Measurements from ENCODE around the gene RNF144B. TPM values are rescaled to one million over a fixed set of nuclear protein-coding genes. Genes with fewer than 3 reads are reported as not detected.
A peak's percentile ranks its signal among the peaks of the same experiment; 100 is the strongest.

Gene RNF144B
- total and polyA plus RNA-seq, 2 donors (not counting 1 experiment from before 2014, with no cell fraction given): 3.0 to 17.0 TPM

DNA sequence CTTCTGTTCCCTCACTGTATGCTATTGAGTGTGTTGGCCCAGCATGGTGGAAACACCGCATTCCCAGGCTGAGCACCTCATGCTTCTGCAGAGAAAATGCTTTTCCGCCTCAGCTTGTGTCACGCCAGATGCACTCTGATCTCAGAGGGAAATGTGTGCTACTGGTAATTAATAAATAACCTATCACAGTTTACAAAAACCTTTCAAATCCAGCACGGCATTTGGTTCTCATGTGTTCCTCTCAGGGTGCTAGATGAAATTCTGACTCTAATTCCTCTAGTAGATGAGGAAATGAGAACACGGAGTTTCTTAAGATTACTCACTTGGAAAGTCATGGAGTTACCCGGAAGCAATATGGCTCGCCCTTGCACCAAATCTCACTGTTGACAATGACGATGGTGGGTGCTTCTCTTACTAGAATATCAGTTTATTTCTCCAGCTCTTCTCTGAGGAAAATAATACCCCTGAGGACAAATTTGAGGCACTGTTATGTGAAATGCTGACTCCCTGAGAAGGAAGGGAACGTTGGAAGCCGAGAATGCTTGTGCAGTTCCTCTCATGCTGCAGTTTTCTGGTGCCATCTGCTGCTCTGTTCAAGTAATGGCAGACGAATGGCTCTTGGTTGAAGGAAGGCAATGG, 116.6 kb downstream of the RNF144B start:
- 30% methylated on average over 5 of the region's 11 CpGs for WGBS (ENCODE audit: insufficient coverage)
- Histone ChIP-seq H3K9me3 (ENCODE audit: control extremely low read depth in 1 of 3, control insufficient read depth in 2 of 3, insufficient read depth in 1 of 3, low read length in 2 of 3) (peaks cover 0 to 6% (median 0%) of the 10 kb centered on the region in 3 donors), H4K20me1 (ENCODE audit: control insufficient read depth, insufficient read depth, low read length, poor library complexity, severe bottlenecking) (no peaks in the 10 kb centered on the region), H3K9ac (ENCODE audit: low read length) (peak overlapping the region; percentile 38), H3K79me2 (ENCODE audit: control insufficient read depth, insufficient read depth, low read length) (no peaks in the 10 kb centered on the region), H2AFZ (ENCODE audit: insufficient read depth, low read depth, low read length, poor library complexity, severe bottlenecking) (peak overlapping the region; percentile 64), H3K4me3 (ENCODE audit: control extremely low read depth in 1 of 5, extremely low read depth in 1 of 5, insufficient read depth in 1 of 5, low read depth in 2 of 5, low read length in 4 of 5) (peak overlapping the region in 3 of 5 experiments; percentile 22 to 41 (median 40)), H3K36me3 (replicated peaks in 1 of 2; ENCODE audit: control extremely low read depth in 1 of 2, control insufficient read depth in 1 of 2, extremely low read depth in 1 of 2, insufficient read depth in 2 of 2, low read length in 1 of 2) (no peaks in the 10 kb centered on the region), H3K4me1 (ENCODE audit: control insufficient read depth in 2 of 2, insufficient read depth in 2 of 2, low read length in 2 of 2) (peaks cover 7 to 17% of the 10 kb centered on the region in 2 donors), H3K27ac (ENCODE audit: low read length in 2 of 2) (no peak overlapping the region), H3K27me3 (replicated peaks in 1 of 4; ENCODE audit: control extremely low read depth in 1 of 4, control insufficient read depth in 3 of 4, insufficient read depth in 4 of 4, low read length in 3 of 4) (no peaks in the 10 kb centered on the region), H3K4me2 (replicated peaks; ENCODE audit: low read depth, low read length, poor library complexity, severe bottlenecking) (peak overlapping the region; percentile 41)
- POLR2A ChIA-PET: interaction anchor here (0.6 kb wide), 1 partner anchor 103 kb away, joined by 4 read pairs; no protein-coding TSS in a partner anchor
- Mint-ChIP-seq H3K27me3 (no peaks in the 10 kb centered on the region), H3K27ac (no peak overlapping the region), H3K9me3 (ENCODE audit: insufficient read depth) (no peaks in the 10 kb centered on the region), H3K4me1 (peaks cover 12% of the 10 kb centered on the region), H3K4me3 (peak overlapping the region; percentile 74)
- TF ChIP-seq EZH2 (IDR thresholded peaks at IDR 0.05; ENCODE audit: borderline replicate concordance, insufficient read depth, low read depth, low read length, poor library complexity, severe bottlenecking): no peak
- TF ChIP-seq, protein P1, sequence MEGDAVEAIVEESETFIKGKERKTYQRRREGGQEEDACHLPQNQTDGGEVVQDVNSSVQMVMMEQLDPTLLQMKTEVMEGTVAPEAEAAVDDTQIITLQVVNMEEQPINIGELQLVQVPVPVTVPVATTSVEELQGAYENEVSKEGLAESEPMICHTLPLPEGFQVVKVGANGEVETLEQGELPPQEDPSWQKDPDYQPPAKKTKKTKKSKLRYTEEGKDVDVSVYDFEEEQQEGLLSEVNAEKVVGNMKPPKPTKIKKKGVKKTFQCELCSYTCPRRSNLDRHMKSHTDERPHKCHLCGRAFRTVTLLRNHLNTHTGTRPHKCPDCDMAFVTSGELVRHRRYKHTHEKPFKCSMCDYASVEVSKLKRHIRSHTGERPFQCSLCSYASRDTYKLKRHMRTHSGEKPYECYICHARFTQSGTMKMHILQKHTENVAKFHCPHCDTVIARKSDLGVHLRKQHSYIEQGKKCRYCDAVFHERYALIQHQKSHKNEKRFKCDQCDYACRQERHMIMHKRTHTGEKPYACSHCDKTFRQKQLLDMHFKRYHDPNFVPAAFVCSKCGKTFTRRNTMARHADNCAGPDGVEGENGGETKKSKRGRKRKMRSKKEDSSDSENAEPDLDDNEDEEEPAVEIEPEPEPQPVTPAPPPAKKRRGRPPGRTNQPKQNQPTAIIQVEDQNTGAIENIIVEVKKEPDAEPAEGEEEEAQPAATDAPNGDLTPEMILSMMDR (IDR thresholded peaks at IDR 0.05): peak; percentile 97
- intact Hi-C loops (cut with micrococcal nuclease): loop anchor here (1.0 to 5.0 kb wide), 2 partner anchors 179 to 241 kb away; partner anchors contain the start of gene DEK
- CTCF ChIA-PET: interaction anchor here (0.5 to 7.9 kb wide), 26 partner anchors 9 to 382 kb away, joined by 3 to 379 read pairs (median 3); partner anchors contain the start of genes NHLRC1 and RNF144B
- peak; percentile 74 for DNase-seq
- peak; percentile 79 for ATAC-seq (ENCODE audit: low read depth)

DNA sequence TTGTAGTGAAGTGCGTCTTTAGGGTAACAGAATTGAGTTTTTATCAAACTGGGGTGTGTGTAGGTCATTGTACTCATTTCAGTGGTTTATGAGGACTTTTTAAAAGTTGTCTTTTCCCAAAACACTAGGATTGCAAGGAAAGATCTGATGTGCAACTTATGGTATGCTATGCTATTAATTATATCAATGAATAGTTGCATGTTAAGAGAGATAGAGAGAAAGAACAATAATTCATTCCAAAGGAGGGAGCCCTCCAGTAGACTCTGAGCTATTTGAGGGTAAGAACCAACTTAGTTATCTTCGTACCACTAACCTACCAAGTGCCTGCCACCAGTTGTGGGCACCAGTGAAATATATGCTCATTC, 117.1 kb downstream of the RNF144B start:
- peaks cover 7 to 17% of the 10 kb centered on the region in 2 donors for H3K4me1 ChIP-seq (ENCODE audit: control insufficient read depth in 2 of 2, insufficient read depth in 2 of 2, low read length in 2 of 2)
- H3K9ac ChIP-seq (ENCODE audit: low read length): peak overlapping the region; percentile 38
- no peak overlapping the region for H3K27ac ChIP-seq (ENCODE audit: low read length in 2 of 2)
- no peaks in the 10 kb centered on the region for H3K27me3 Mint-ChIP-seq
- peak overlapping the region in 1 of 5 experiments; percentile 41 for H3K4me3 ChIP-seq (ENCODE audit: control extremely low read depth in 1 of 5, extremely low read depth in 1 of 5, insufficient read depth in 1 of 5, low read depth in 2 of 5, low read length in 4 of 5)
- ATAC-seq (ENCODE audit: low read depth) (no peak), DNase-seq (no peak)
- no peaks in the 10 kb centered on the region for H4K20me1 ChIP-seq (ENCODE audit: control insufficient read depth, insufficient read depth, low read length, poor library complexity, severe bottlenecking)
- H3K27me3 ChIP-seq (replicated peaks in 1 of 4; ENCODE audit: control extremely low read depth in 1 of 4, control insufficient read depth in 3 of 4, insufficient read depth in 4 of 4, low read length in 3 of 4): no peaks in the 10 kb centered on the region
- no peaks in the 10 kb centered on the region for H3K79me2 ChIP-seq (ENCODE audit: control insufficient read depth, insufficient read depth, low read length)
- H3K4me3 Mint-ChIP-seq: no peak overlapping the region
- ChIA-PET CTCF (interaction anchor here (1.0 to 7.9 kb wide), 13 partner anchors 40 to 382 kb away, joined by 3 to 379 read pairs (median 5); partner anchors contain the start of gene NHLRC1), POLR2A (no interaction called here)
- H3K27ac Mint-ChIP-seq: no peak overlapping the region
- WGBS (ENCODE audit: insufficient coverage): no CpG with 5 or more reads among the region's 2 CpGs
- intact Hi-C loops (cut with micrococcal nuclease): loop anchor here (1.0 to 5.0 kb wide), 2 partner anchors 180 to 242 kb away; partner anchors contain the start of gene DEK
- no peaks in the 10 kb centered on the region for H3K36me3 ChIP-seq (replicated peaks in 1 of 2; ENCODE audit: control extremely low read depth in 1 of 2, control insufficient read depth in 1 of 2, extremely low read depth in 1 of 2, insufficient read depth in 2 of 2, low read length in 1 of 2)
- H3K9me3 Mint-ChIP-seq (ENCODE audit: insufficient read depth): no peaks in the 10 kb centered on the region
- peak overlapping the region; percentile 41 for H3K4me2 ChIP-seq (replicated peaks; ENCODE audit: low read depth, low read length, poor library complexity, severe bottlenecking)
- no peak for TF ChIP-seq EZH2 (IDR thresholded peaks at IDR 0.05; ENCODE audit: borderline replicate concordance, insufficient read depth, low read depth, low read length, poor library complexity, severe bottlenecking)
- TF ChIP-seq, protein P1 (IDR thresholded peaks at IDR 0.05): peak; percentile 40
- H3K9me3 ChIP-seq (ENCODE audit: control extremely low read depth in 1 of 3, control insufficient read depth in 2 of 3, insufficient read depth in 1 of 3, low read length in 2 of 3): peaks cover 0 to 6% (median 0%) of the 10 kb centered on the region in 3 donors
- H3K4me1 Mint-ChIP-seq: peaks cover 12% of the 10 kb centered on the region
- peak overlapping the region; percentile 64 for H2AFZ ChIP-seq (ENCODE audit: insufficient read depth, low read depth, low read length, poor library complexity, severe bottlenecking)
